Dermis blood vessel endothelial cell (primary cell): ENCODE data around the gene PELI2. TPM values are rescaled to one million over a fixed set of nuclear protein-coding genes. Genes with fewer than 3 reads are reported as not detected.
A peak's percentile ranks its signal among the peaks of the same experiment; 100 is the strongest.

Source experiments
- DNase-seq: peaks from one replicate; pipeline ENCODE4 v3.0.0; 2010
- total RNA-seq: library from RNA; depleted of rRNA; stranded (reverse); fragments of >200 nt; gene quantifications from 2 replicates; pipeline ENCODE4 v1.2.3, GENCODE V29; 2014

Gene PELI2
- total RNA-seq, 1 donor from 2014 or later: 12.4 TPM

- DNase-seq: peak; percentile 47
These were observed 1.2 kb downstream of the PELI2 start for GRCh38 chr14:56119201-56119981.

GRCh38 chr14:56120091-56120691 is 2.0 kb downstream of the PELI2 start:
- DNase-seq: peak; percentile 53

GRCh38 chr14:56121816-56122215 is 3.6 kb downstream of the PELI2 start:
- no peak for DNase-seq

GRCh38 chr14:56122301-56122700 is 4.1 kb downstream of the PELI2 start:
- no peak for DNase-seq

GRCh38 chr14:56124327-56124726 is 6.1 kb downstream of the PELI2 start:
- no peak for DNase-seq

GRCh38 chr14:56125772-56126636 is 7.8 kb downstream of the PELI2 start:
- DNase-seq: no peak

GRCh38 chr14:56126637-56126913 is 8.4 kb downstream of the PELI2 start:
- DNase-seq: no peak

- no peak for DNase-seq
These were observed 8.9 kb downstream of the PELI2 start for GRCh38 chr14:56127156-56127555.

GRCh38 chr14:56129092-56129491 is 10.9 kb downstream of the PELI2 start:
- no peak for DNase-seq

GRCh38 chr14:56129933-56130332 is 11.7 kb downstream of the PELI2 start:
- DNase-seq: no peak

GRCh38 chr14:56131004-56131864 is 13.0 kb downstream of the PELI2 start:
- DNase-seq: no peak

- no peak for DNase-seq
These were observed 13.9 kb downstream of the PELI2 start for GRCh38 chr14:56131865-56132833.

- DNase-seq: no peak
These were observed 15.3 kb downstream of the PELI2 start for GRCh38 chr14:56133547-56133946.

- no peak for DNase-seq
These were observed 16.8 kb downstream of the PELI2 start for GRCh38 chr14:56135001-56135400.

GRCh38 chr14:56135668-56136067 is 17.5 kb downstream of the PELI2 start:
- DNase-seq: no peak

- no peak for DNase-seq
These were observed 18.6 kb downstream of the PELI2 start for GRCh38 chr14:56136571-56137452.

GRCh38 chr14:56137453-56137807 is 19.2 kb downstream of the PELI2 start:
- DNase-seq: no peak

GRCh38 chr14:56137849-56138248 is 19.6 kb downstream of the PELI2 start:
- no peak for DNase-seq

GRCh38 chr14:56138928-56139327 is 20.7 kb downstream of the PELI2 start:
- DNase-seq: no peak

GRCh38 chr14:56142314-56142713 is 24.1 kb downstream of the PELI2 start:
- no peak for DNase-seq

- DNase-seq: no peak
These were observed 24.8 kb downstream of the PELI2 start for GRCh38 chr14:56143025-56143424.
